ENCODE data around the gene TMPRSS7. TPM values are rescaled to one million over a fixed set of nuclear protein-coding genes. Genes with fewer than 3 reads are reported as not detected.

Gene TMPRSS7
- total RNA-seq, 1 experiment from 2014 or later, result not detected

GRCh38 chr3:112012205-112012992, 22.1 kb upstream of the TMPRSS7 start (continued):
- TF ChIP-seq SOX15 (CRISPR knock-in tag; IDR thresholded peaks at IDR 0.05), result no peak
- TF ChIP-seq OVOL2 (CRISPR knock-in tag; IDR thresholded peaks at IDR 0.05; ENCODE audit: borderline replicate concordance), result no peak
- TF ChIP-seq IRF2 (CRISPR knock-in tag; IDR thresholded peaks at IDR 0.05; ENCODE audit: borderline replicate concordance, low read depth), result no peak
- no peak for TF ChIP-seq ZNF425 (CRISPR knock-in tag; conservative IDR thresholded peaks at IDR 0.05)
- TF ChIP-seq EMX1 (CRISPR knock-in tag; IDR thresholded peaks at IDR 0.05), result no peak
- no peak for TF ChIP-seq JUN (CRISPR knock-in tag; IDR thresholded peaks at IDR 0.05)
- no peak for TF ChIP-seq HMGXB4 (CRISPR knock-in tag; IDR thresholded peaks at IDR 0.05)
- no peak for TF ChIP-seq ATF1 (CRISPR knock-in tag; IDR thresholded peaks at IDR 0.05)

GRCh38 chr3:112013058-112013783, 21.3 kb upstream of the TMPRSS7 start:
- ATAC-seq, result peak; percentile 90
- H3K27me3 Mint-ChIP-seq (ENCODE audit: low read depth), result no peaks in the 10 kb centered on the region
- no peaks in the 10 kb centered on the region for H3K36me3 Mint-ChIP-seq
- peak; percentile 57 for DNase-seq (ENCODE audit: low spot score)
- no peak overlapping the region for H3K27ac Mint-ChIP-seq
- ChIA-PET POLR2A (interaction anchor here (1.3 to 1.7 kb wide), 3 partner anchors 14 to 34 kb away, joined by 4 to 6 read pairs (median 4); partner anchors contain the start of genes ABHD10 and TAGLN3), CTCF (interaction anchor here (0.5 to 3.4 kb wide), 80 partner anchors 8 to 1664 kb away, joined by 3 to 150 read pairs (median 5); partner anchors contain the start of genes ABHD10, TAGLN3 and TMPRSS7)
- no peak overlapping the region for H3K4me3 Mint-ChIP-seq
- H3K4me1 Mint-ChIP-seq, result peaks cover 9% of the 10 kb centered on the region; the same call in 1 of the 2 replicates
- H3K9me3 Mint-ChIP-seq, result no peaks in the 10 kb centered on the region
- TF ChIP-seq E2F4 (CRISPR knock-in tag; IDR thresholded peaks at IDR 0.05; ENCODE audit: borderline replicate concordance, low read depth), result no peak
- TF ChIP-seq STAT6 (CRISPR knock-in tag; conservative IDR thresholded peaks at IDR 0.05; ENCODE audit: low read depth), result no peak
- TF ChIP-seq CBFB (CRISPR knock-in tag; IDR thresholded peaks at IDR 0.05; ENCODE audit: low read depth), result no peak
- no peak for TF ChIP-seq NR1H2 (CRISPR knock-in tag; IDR thresholded peaks at IDR 0.05)
- 0 out of 2 replicates have a peak, but pooled peaks have one; percentile 41 for TF ChIP-seq CTCF (IDR thresholded peaks at IDR 0.05)
